MG63 (cell line): ENCODE measurements around the gene KCNIP1. TPM values are rescaled to one million over a fixed set of nuclear protein-coding genes. Genes with fewer than 3 reads are reported as not detected.
A peak's percentile ranks its signal among the peaks of the same experiment; 100 is the strongest.

Experiments
- DNase-seq: peaks from one replicate; pipeline ENCODE4 v3.0.0-alpha.2; 2020
- H3K27me3 ChIP-seq: fragments of 250-450 bp; sonication (Bioruptor Pico); 2 replicates; pipeline ENCODE4 v1.5.1; 2020; ENCODE audit warnings: mild to moderate bottlenecking, moderate library complexity
- H3K36me3 ChIP-seq: fragments of 250-450 bp; sonication (Bioruptor Pico); 2 replicates; pipeline ENCODE4 v1.5.1; 2020; ENCODE audit warnings: mild to moderate bottlenecking, moderate library complexity
- H3K4me3 ChIP-seq: fragments of 250-450 bp; sonication (Bioruptor Pico); 2 replicates; pipeline ENCODE4 v1.5.1; 2020; ENCODE audit warnings: mild to moderate bottlenecking, moderate library complexity
- H3K9me3 ChIP-seq: fragments of 250-450 bp; sonication (Bioruptor Pico); 2 replicates; pipeline ENCODE4 v1.5.1; 2020; ENCODE audit warnings: mild to moderate bottlenecking, moderate library complexity
- total RNA-seq: library from RNA; depleted of rRNA; stranded (reverse); fragments of >200 nt; shearing (Covaris generic); gene quantifications from 2 replicates; pipeline ENCODE4 v1.2.3, GENCODE V29; 2014; ENCODE audit warnings: low replicate concordance

KCNIP1 gene
- total RNA-seq, 1 experiment from 2014 or later = 0.43 TPM

GRCh38 chr5:170632985-170633234, 129.1 kb downstream of the KCNIP1 start:
- H3K4me3 ChIP-seq = peak overlapping the region; percentile 30
- no peaks in the 10 kb centered on the region for H3K9me3 ChIP-seq
- no peaks in the 10 kb centered on the region for H3K27me3 ChIP-seq
- H3K36me3 ChIP-seq = no peaks in the 10 kb centered on the region
- no peak for DNase-seq

DNA sequence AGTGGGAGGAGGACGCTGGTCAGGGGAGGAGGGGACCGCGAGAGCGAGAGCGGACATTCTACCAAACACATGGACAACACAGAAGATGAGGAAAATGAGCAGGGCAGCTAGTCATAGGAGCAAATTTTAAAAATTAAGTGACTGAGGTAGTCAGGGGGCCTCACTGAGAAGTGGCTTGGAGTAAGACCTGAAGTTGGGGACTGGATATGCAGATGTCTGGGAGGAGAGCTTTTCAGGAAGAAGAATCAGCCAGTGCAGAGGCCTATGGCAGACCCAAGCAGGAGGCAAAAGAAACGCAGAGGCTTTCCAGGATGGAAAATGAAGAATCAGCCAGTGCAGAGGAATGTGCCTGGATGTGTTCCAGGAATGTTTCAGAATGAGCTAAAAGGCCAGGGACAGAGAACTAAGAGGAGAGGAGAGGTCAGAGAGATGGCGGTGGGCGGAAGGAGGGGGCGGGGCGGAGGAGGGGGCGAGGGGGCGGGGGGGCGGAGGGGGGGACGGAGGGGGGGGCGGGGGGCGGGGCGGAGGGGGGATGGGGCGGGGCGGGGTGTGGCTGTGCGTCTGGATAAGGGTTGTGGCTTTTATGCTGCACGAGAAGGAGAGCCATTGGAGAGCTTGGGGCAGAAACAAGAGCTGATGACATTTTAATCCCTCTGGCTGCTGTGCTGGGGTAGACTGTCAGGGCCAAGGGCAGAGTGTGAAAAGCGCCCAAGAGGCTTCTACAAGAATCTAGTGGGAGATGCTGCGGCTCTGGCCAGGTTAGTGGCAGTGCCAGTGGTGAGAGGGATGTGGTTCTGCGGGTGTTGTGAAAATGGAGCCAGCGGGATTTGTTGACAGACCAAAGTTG, 129.6 kb downstream of the KCNIP1 start:
- peak; percentile 77 for DNase-seq

GRCh38 chr5:170634256-170634990, 130.6 kb downstream of the KCNIP1 start:
- Histone ChIP-seq H3K36me3 (no peaks in the 10 kb centered on the region), H3K9me3 (no peaks in the 10 kb centered on the region), H3K4me3 (no peak overlapping the region), H3K27me3 (no peaks in the 10 kb centered on the region)
- no peak for DNase-seq

More for the DNA sequence above, 129.6 kb downstream of the KCNIP1 start:
- Histone ChIP-seq H3K4me3 (peak overlapping the region; percentile 30), H3K36me3 (no peaks in the 10 kb centered on the region), H3K9me3 (no peaks in the 10 kb centered on the region), H3K27me3 (no peaks in the 10 kb centered on the region)

DNA sequence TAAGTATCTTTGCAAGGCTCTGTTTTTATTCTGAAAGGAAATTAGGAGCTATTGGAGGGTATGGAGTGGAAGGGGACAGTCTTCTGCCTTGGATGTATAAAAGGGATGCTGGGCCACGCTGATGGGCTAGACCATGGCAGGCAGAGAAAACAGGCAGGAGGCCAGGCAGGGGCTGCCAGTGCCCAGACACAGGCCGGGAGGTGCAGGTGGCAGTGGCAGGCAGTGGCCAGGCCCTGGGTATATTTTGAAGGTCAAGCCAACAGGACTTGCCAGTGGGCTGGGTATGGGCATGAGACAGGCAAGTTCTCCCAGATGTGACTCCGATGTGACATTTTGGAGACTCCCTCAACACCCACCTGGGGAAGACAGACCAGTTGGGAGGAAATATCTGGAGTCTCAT, 131.9 kb downstream of the KCNIP1 start:
- Histone ChIP-seq H3K9me3 (no peaks in the 10 kb centered on the region), H3K36me3 (no peaks in the 10 kb centered on the region), H3K4me3 (no peak overlapping the region), H3K27me3 (no peaks in the 10 kb centered on the region)
- no peak for DNase-seq

- Histone ChIP-seq H3K4me3 (no peak overlapping the region), H3K36me3 (no peaks in the 10 kb centered on the region), H3K9me3 (no peaks in the 10 kb centered on the region), H3K27me3 (no peaks in the 10 kb centered on the region)
- no peak for DNase-seq
Measured at GRCh38 chr5:170636206-170636605, 132.4 kb downstream of the KCNIP1 start.

- no peak overlapping the region for H3K4me3 ChIP-seq
- DNase-seq = no peak
- H3K27me3 ChIP-seq = no peaks in the 10 kb centered on the region
- H3K36me3 ChIP-seq = no peaks in the 10 kb centered on the region
- H3K9me3 ChIP-seq = no peaks in the 10 kb centered on the region
Measured at GRCh38 chr5:170636801-170637477, 133.1 kb downstream of the KCNIP1 start.

DNA sequence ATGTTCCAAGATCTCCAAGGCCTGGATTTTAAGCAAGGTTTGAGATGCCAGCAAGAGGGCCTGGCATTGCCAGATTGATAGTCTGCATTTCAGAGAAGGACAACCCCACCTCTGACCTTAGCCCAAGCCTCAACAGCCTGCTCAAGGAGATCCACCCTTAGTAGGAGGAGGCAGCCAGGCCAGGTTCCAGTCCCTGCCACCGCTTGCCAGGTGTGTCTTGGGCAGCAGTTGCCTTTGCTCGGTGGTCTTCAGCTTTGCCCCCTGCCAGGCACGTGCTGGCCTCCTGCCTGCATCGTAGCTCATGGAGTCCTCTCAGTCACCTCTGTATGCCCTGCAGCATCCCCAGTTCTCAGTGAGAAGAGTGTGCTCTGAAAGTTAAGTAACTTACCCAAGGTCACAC, 134.2 kb downstream of the KCNIP1 start:
- H3K36me3 ChIP-seq = no peaks in the 10 kb centered on the region

DNA sequence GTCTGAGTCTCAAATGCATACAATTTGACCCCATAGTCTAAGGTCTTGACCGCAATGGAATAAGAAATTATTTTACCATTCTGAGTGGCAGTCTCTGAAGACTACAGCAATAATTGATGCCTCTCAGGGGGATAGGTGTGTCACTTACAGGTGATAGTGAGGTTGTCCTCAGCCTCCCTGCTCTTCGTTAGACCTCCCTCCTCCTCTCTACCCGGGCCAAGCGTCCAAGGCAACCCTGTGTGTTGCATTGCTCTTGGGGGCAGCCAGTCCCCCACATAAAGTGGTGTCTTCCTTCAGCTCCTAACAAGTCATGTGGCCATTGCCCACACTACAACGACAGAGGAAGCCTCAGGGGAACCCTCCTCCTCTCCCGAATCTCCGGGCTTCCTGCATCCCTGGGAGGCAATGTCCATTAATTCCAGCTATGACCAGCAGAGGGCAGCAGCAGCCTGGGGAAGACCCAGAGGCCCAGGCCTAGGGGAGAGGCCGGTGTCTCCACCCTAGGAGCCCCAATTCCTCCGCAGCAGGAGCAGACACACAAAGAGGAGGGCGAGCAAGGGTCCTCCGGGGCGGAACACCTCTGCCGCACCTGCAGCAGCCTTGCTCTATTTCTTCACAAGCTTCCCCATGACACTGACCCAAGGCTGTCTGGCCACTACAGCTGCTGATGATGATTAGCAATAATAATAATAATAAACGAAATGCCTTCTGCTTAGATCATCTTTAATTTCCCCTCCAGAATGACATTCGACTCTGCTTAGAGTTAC, 134.8 kb downstream of the KCNIP1 start:
- no peak overlapping the region for H3K4me3 ChIP-seq
- H3K36me3 ChIP-seq = no peaks in the 10 kb centered on the region
- no peaks in the 10 kb centered on the region for H3K27me3 ChIP-seq
- no peaks in the 10 kb centered on the region for H3K9me3 ChIP-seq
- peak; percentile 59 for DNase-seq

More for the DNA sequence above, 134.2 kb downstream of the KCNIP1 start:
- no peak for DNase-seq
- Histone ChIP-seq H3K9me3 (no peaks in the 10 kb centered on the region), H3K27me3 (no peaks in the 10 kb centered on the region), H3K4me3 (no peak overlapping the region)

DNA sequence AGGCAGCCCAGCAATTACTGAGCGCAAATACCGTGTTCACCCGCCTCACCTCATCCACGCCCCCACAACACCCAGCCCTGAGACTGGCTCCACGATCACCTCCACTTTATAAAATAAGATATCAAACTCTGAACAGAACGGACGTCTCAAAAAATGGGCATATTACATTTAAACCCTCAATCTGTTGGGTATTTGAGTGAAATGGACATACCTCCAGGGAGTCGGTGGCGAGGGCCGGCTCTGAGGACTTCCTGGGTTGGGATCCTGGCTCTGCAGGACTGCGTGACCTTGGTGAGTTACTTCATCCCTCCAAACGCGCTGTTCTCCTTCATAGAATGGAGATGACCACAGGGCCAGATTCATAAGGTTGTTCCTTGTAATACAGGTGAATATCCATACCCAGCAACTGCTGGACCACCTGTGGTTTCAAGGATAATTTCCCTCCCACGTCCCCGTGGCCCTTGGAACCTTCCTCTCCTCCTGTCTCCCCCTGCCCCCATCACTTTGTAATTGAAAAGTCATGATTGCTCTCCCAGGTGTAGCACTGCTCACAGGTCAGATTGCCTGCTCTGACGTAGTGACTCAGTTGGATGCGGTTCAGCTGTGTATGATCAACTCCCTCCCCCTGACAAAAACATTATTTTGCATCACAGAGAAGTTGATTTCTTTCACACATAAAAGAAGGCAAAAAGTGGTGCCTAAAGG, 135.6 kb downstream of the KCNIP1 start:
- Histone ChIP-seq H3K36me3 (no peaks in the 10 kb centered on the region), H3K4me3 (no peak overlapping the region), H3K27me3 (no peaks in the 10 kb centered on the region), H3K9me3 (no peaks in the 10 kb centered on the region)
- no peak for DNase-seq

DNA sequence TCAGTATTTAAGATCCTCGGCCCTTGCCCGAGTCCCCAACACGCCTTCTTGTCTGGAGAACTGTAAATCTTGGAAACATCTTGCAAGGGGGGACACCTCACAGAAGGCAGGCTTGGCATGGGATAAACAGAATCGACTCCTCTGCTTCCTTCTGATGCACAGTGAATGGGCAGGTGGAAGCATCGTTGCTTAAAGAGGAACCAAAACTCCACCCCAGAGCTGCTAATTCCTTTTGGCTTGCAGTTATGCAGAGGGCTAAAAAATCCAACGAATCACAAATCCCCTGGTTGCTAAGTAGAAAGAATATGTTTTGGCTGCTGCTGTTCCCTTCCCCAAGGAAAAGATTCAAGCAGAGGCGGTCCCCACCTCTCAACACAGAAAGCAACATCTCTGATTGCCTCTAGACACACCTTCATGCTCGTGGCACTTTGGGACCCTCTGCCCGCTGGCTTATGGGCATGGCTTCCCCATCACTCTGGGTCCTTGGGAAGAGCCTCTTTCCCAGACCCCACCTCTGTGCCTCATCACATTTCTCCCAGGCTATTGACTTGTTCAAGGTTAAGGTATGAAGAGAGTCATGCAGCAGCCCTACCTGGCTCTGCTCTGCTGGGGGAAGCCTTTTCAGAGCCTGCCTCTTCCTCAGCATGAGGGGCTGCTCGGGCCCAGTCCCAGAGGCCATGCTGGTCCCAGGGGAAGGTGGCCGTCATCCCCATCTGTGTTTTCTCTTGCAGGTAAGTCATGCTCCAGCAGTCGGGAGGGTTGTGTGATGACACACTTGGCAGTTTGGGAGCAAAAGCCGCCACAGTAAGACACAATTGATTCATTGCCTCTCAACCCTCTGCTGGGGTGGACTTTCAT, 137.1 kb downstream of the KCNIP1 start:
- no peaks in the 10 kb centered on the region for H3K36me3 ChIP-seq
- no peak for DNase-seq
- no peaks in the 10 kb centered on the region for H3K9me3 ChIP-seq
- no peaks in the 10 kb centered on the region for H3K27me3 ChIP-seq
- no peak overlapping the region for H3K4me3 ChIP-seq

GRCh38 chr5:170641589-170642031, 137.8 kb downstream of the KCNIP1 start:
- Histone ChIP-seq H3K36me3 (no peaks in the 10 kb centered on the region), H3K9me3 (no peaks in the 10 kb centered on the region), H3K27me3 (no peaks in the 10 kb centered on the region), H3K4me3 (no peak overlapping the region)
- no peak for DNase-seq

GRCh38 chr5:170642066-170642735, 138.4 kb downstream of the KCNIP1 start:
- no peak overlapping the region for H3K4me3 ChIP-seq
- no peak for DNase-seq
- no peaks in the 10 kb centered on the region for H3K36me3 ChIP-seq
- no peaks in the 10 kb centered on the region for H3K9me3 ChIP-seq
- H3K27me3 ChIP-seq = no peaks in the 10 kb centered on the region

GRCh38 chr5:170642776-170643436, 139.1 kb downstream of the KCNIP1 start:
- DNase-seq = peak; percentile 30
- no peaks in the 10 kb centered on the region for H3K36me3 ChIP-seq
- no peaks in the 10 kb centered on the region; the same call in 1 of the 2 replicates for H3K27me3 ChIP-seq
- H3K4me3 ChIP-seq = no peak overlapping the region
- H3K9me3 ChIP-seq = no peaks in the 10 kb centered on the region

- H3K4me3 ChIP-seq = no peak overlapping the region
- peaks cover 4% of the 10 kb centered on the region; the same call in 1 of the 2 replicates for H3K27me3 ChIP-seq
- DNase-seq = no peak
- no peaks in the 10 kb centered on the region for H3K36me3 ChIP-seq
- no peaks in the 10 kb centered on the region for H3K9me3 ChIP-seq
Measured at GRCh38 chr5:170643591-170643990, 139.8 kb downstream of the KCNIP1 start.
